Fibroblast of skin of scalp (primary cell): ENCODE results near the gene SPAG8.

Source experiments
- DNase-seq: peaks from one replicate; pipeline ENCODE4 v3.0.0-alpha.2; 2013

Gene SPAG8

DNA sequence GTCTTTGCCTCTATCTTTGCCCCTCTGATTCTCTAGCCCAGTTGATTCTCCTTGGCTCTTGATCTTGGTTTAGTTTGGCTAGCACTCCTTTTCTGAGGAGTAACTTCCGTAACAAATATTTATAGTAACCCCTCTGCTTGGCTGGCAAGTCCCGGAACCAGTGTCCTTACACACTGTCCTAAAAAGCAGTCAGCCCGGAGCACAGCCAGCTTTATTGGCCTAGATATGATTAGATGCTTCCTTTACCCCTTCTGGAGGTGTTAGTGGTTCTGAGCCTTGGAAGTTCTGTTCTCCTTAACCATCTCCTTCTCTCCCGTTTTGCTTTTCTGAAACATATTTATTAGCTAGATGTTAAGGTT, 41.0 kb downstream of the SPAG8 start:
- no peak for DNase-seq

DNA sequence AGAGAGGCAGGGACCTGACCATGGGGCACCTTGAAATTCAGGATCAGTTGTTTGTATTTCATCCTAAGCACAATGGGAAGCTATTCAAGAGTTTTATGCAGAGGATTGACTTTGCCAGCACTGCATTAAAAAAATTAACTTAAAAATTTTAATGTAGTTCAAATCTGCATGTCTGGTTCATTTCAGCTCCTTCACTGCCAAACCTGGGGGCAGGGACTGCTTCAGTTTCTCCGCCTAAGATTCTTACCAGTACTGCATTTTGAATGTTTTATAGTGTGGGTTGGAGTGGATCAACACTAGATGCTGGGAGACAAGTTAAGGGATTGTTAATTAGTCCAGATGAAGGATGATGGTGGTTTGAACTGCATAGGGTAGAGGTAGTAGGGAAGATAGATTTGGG, 42.3 kb downstream of the SPAG8 start:
- DNase-seq: no peak

DNA sequence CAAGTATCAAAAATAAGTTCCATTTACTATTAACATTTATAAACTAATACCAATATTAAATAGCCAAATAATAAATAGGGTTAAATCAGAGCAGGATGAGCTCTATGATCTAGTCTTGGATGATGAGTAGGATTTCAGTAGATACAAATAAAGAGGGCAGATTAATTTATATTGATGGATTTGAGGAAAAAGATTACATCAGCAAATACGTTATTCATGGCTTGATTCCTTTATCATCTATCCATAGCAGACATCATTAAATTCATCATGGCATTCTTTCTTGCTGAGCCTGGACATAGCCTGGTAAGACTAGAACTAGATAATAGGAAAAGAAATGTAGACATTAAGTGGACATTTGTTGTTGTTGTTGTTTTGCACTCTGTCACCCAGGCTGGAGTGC, 44.6 kb downstream of the SPAG8 start:
- no peak for DNase-seq

DNA sequence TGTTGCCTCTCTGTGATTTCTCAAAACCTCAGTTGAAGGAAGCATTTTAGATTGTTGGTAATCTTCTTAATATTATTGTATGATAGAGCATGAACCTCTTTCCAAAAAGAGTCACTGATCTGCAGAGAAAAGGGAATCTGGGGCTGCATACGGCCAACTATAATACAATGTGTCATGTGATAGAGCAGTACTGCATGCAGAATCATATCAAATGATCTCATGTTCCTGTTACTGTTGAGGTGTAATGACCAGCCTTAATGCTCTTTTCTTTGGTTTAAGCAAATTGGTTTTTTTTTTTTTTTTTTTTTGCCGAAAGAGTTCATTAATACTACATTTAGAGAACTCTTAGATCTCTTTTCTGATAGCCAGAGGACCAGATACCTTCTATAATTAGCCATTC, 45.1 kb downstream of the SPAG8 start:
- DNase-seq: no peak

DNA sequence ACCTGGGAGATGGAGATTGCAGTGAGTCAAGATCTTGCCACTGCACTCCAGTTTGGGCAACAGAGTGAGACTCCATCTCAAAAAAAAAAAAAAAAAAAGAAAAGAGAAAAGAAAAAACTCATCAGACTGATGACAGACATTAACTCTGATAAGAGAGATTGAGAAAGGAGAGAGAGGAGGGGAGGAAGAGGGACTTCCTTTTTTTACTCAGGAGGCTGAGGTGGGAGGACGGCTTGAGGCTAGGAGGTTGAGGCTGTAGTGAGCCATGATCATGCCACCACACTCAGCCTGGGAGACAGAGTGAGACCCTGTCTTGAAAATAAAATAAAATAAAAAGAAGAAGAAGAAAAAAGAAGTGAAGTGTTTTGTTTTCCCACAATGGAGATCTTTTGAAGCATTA, 48.3 kb downstream of the SPAG8 start:
- DNase-seq: no peak

DNA sequence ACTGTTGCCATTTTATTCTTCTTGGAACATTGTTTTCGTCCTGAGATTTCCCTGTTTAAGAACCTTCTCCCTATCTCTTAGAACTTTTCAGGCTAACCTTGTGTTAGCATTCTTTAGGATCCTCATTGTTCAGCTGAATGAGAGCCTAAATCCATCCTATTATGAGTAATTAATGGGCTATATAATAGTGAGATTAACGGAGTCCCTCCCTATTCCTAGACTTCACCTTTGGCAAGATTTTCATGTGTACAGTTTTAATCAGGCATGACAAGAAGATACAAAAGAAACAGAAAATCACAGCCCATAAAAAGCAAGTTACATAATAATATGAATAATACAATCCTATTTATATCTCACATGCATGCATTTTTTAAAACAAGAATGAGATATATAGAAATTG, 48.9 kb downstream of the SPAG8 start:
- no peak for DNase-seq

DNA sequence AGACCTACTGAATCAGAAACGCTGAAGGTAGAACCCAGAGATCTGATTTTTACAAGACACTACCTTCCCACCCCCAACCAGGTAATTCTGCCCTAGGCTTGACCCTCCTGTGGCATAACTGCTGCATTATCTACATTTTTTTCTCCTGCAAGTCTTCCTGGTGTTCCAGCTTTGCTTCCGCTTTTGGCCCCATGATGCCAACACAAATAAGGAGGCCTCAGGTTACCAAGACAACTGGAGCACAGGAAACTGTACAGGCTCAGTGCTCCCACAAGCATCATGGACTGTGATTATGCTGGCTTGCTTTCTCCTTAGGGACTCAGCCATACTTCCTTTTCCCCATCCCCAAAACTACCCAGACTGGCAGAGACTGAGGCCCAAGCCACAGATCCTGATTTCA, 51.4 kb downstream of the SPAG8 start:
- peak; percentile 48 for DNase-seq

DNA sequence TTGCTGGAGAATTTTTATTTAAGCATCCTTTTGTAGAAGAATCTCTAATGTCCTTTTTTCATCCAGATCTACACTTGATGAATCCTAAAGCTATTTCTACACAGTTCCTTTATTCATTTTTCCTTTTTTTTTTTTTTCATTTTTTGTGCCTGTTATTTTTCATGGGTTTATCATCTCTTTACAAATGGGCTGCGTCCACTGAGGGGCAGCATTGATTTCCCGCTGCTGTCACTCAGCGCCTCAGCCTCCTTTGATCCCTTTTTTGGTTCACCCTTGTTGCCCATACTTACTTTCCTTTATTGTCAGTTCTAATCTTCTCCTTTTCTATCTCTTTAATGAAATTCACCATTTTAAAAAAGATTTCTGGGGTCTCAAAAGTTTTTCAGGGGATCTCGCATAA, 52.3 kb downstream of the SPAG8 start:
- no peak for DNase-seq
